NB4 (cell line): ENCODE measurements around the gene ATP2B3.

Experiments used
- CTCF ChIP-seq: IDR thresholded peaks from one replicate; pipeline ENCODE4 v1.5.1; 2012; ENCODE audit warnings: low read depth, low read length
- MAX ChIP-seq: IDR thresholded peaks from 2 replicates; pipeline ENCODE4 v1.6.1; 2011; ENCODE audit warnings: low read depth, low read length
- MYC ChIP-seq: IDR thresholded peaks from 2 replicates; pipeline ENCODE4 v1.6.1; 2011; ENCODE audit warnings: low read depth, low read length
- POLR2A ChIP-seq: IDR thresholded peaks from 2 replicates; pipeline ENCODE4 v1.6.1; 2011; ENCODE audit warnings: mild to moderate bottlenecking; ENCODE audit not compliant: insufficient read length; ENCODE audit errors: extremely low read depth

- TF ChIP-seq CTCF, result no peak
- TF ChIP-seq POLR2A, result no peak
- no peak for TF ChIP-seq MAX
- TF ChIP-seq MYC, result no peak
These were observed 31.9 kb upstream of the ATP2B3 start for GRCh38 chrX:153485396-153486080.
